Measurements from ENCODE around the gene NPBWR2.
"Not testable (repeated sequence)": the region's sequence is repeated elsewhere in the genome, so short reads cannot be mapped to it uniquely, and the experiment has no call there.

The NPBWR2 gene

GRCh38 chr20:64096535-64096934 lies 10.8 kb downstream of the NPBWR2 start:
- H3K9me3 Mint-ChIP-seq, result peaks cover 3% of the 10 kb centered on the region
- peaks cover 3% of the 10 kb centered on the region for H3K4me1 Mint-ChIP-seq
- DNase-seq, result no peak
- H3K27me3 Mint-ChIP-seq, result peaks cover 19% of the 10 kb centered on the region
- CTCF ChIA-PET, result no interaction called here
- no peak overlapping the region for H3K27ac Mint-ChIP-seq
- H3K4me3 Mint-ChIP-seq, result no peak overlapping the region
- no peaks in the 10 kb centered on the region for H3K36me3 Mint-ChIP-seq

GRCh38 chr20:64095927-64096326 lies 11.4 kb downstream of the NPBWR2 start:
- no peak for DNase-seq
- peaks cover 3% of the 10 kb centered on the region for H3K9me3 Mint-ChIP-seq
- no peaks in the 10 kb centered on the region for H3K4me1 Mint-ChIP-seq
- H3K27me3 Mint-ChIP-seq, result peaks cover 13% of the 10 kb centered on the region
- CTCF ChIA-PET, result no interaction called here
- no peaks in the 10 kb centered on the region for H3K36me3 Mint-ChIP-seq
- H3K27ac Mint-ChIP-seq, result no peak overlapping the region
- no peak overlapping the region for H3K4me3 Mint-ChIP-seq

- no peak overlapping the region for H3K4me3 Mint-ChIP-seq
- DNase-seq, result no peak
- no peaks in the 10 kb centered on the region for H3K36me3 Mint-ChIP-seq
- H3K9me3 Mint-ChIP-seq, result peaks cover 3% of the 10 kb centered on the region
- H3K27me3 Mint-ChIP-seq, result peaks cover 8% of the 10 kb centered on the region
- H3K4me1 Mint-ChIP-seq, result no peaks in the 10 kb centered on the region
- CTCF ChIA-PET, result no interaction called here
- H3K27ac Mint-ChIP-seq, result no peak overlapping the region
Measured at GRCh38 chr20:64095455-64095854, 11.9 kb downstream of the NPBWR2 start.

GRCh38 chr20:64093013-64093503 lies 14.3 kb downstream of the NPBWR2 start:
- no peak overlapping the region for H3K27ac Mint-ChIP-seq
- H3K4me1 Mint-ChIP-seq, result no peaks in the 10 kb centered on the region
- DNase-seq, result no peak
- CTCF ChIA-PET, result no interaction called here
- H3K27me3 Mint-ChIP-seq, result peaks cover 17% of the 10 kb centered on the region
- H3K9me3 Mint-ChIP-seq, result peaks cover 6% of the 10 kb centered on the region
- no peaks in the 10 kb centered on the region for H3K36me3 Mint-ChIP-seq
- H3K4me3 Mint-ChIP-seq, result no peak overlapping the region

- H3K27me3 Mint-ChIP-seq, result peaks cover 21% of the 10 kb centered on the region
- H3K27ac Mint-ChIP-seq, result no peak overlapping the region
- no peak overlapping the region for H3K4me3 Mint-ChIP-seq
- no peaks in the 10 kb centered on the region for H3K36me3 Mint-ChIP-seq
- peaks cover 11% of the 10 kb centered on the region for H3K9me3 Mint-ChIP-seq
- DNase-seq, result no peak
- CTCF ChIA-PET, result interaction anchor here (0.8 kb wide), 1 partner anchor 54 kb away, joined by 3 read pairs; no protein-coding TSS in a partner anchor
- H3K4me1 Mint-ChIP-seq, result no peaks in the 10 kb centered on the region
Measured at GRCh38 chr20:64092258-64093012, 14.9 kb downstream of the NPBWR2 start.

GRCh38 chr20:64091770-64092169 lies 15.6 kb downstream of the NPBWR2 start:
- no peak overlapping the region for H3K4me3 Mint-ChIP-seq
- H3K27me3 Mint-ChIP-seq, result peaks cover 23% of the 10 kb centered on the region
- no peak for DNase-seq
- H3K4me1 Mint-ChIP-seq, result no peaks in the 10 kb centered on the region
- H3K9me3 Mint-ChIP-seq, result peaks cover 11% of the 10 kb centered on the region
- CTCF ChIA-PET, result interaction anchor here (0.8 kb wide), 1 partner anchor 53 kb away, joined by 3 read pairs; no protein-coding TSS in a partner anchor
- no peaks in the 10 kb centered on the region for H3K36me3 Mint-ChIP-seq
- H3K27ac Mint-ChIP-seq, result peak overlapping the region; percentile 13

GRCh38 chr20:64091340-64091739 lies 16.0 kb downstream of the NPBWR2 start:
- peaks cover 27% of the 10 kb centered on the region for H3K27me3 Mint-ChIP-seq
- CTCF ChIA-PET, result no interaction called here
- peak overlapping the region; percentile 13 for H3K27ac Mint-ChIP-seq
- no peaks in the 10 kb centered on the region for H3K36me3 Mint-ChIP-seq
- H3K9me3 Mint-ChIP-seq, result peaks cover 12% of the 10 kb centered on the region
- H3K4me1 Mint-ChIP-seq, result no peaks in the 10 kb centered on the region
- DNase-seq, result no peak
- H3K4me3 Mint-ChIP-seq, result no peak overlapping the region

- CTCF ChIA-PET, result interaction anchor here (1.3 kb wide), 1 partner anchor 30 kb away, joined by 3 read pairs; no protein-coding TSS in a partner anchor
- Mint-ChIP-seq H3K9me3 (peaks cover 12% of the 10 kb centered on the region), H3K4me1 (peaks cover 2% of the 10 kb centered on the region), H3K4me3 (no peak overlapping the region), H3K36me3 (no peaks in the 10 kb centered on the region), H3K27me3 (peaks cover 39% of the 10 kb centered on the region), H3K27ac (no peak overlapping the region)
- DNase-seq, result no peak
Measured at GRCh38 chr20:64090165-64090564, 17.2 kb downstream of the NPBWR2 start.

GRCh38 chr20:64088586-64088985 lies 18.8 kb downstream of the NPBWR2 start:
- Mint-ChIP-seq H3K27me3 (peaks cover 51% of the 10 kb centered on the region), H3K9me3 (peaks cover 12% of the 10 kb centered on the region)
- H3K4me3 Mint-ChIP-seq, H3K36me3 Mint-ChIP-seq, H3K4me1 Mint-ChIP-seq, CTCF ChIA-PET, H3K27ac Mint-ChIP-seq, DNase-seq: not testable (repeated sequence)

- CTCF ChIA-PET, result not testable (repeated sequence)
Measured at GRCh38 chr20:64087226-64087825, 20.0 kb downstream of the NPBWR2 start.

GRCh38 chr20:64086801-64087200 lies 20.6 kb downstream of the NPBWR2 start:
- Mint-ChIP-seq H3K9me3 (peaks cover 12% of the 10 kb centered on the region), H3K4me1 (peaks cover 23% of the 10 kb centered on the region), H3K36me3 (peaks cover 1% of the 10 kb centered on the region), H3K27me3 (peaks cover 67% of the 10 kb centered on the region), H3K27ac (no peak overlapping the region), H3K4me3 (no peak overlapping the region)
- CTCF ChIA-PET, result no interaction called here
- DNase-seq, result no peak

More at GRCh38 chr20:64087226-64087825, 20.0 kb downstream of the NPBWR2 start:
- not testable (repeated sequence) for H3K4me3 Mint-ChIP-seq, H3K27ac Mint-ChIP-seq, H3K36me3 Mint-ChIP-seq, DNase-seq
- Mint-ChIP-seq H3K27me3 (peaks cover 62% of the 10 kb centered on the region), H3K4me1 (peaks cover 18% of the 10 kb centered on the region), H3K9me3 (peaks cover 12% of the 10 kb centered on the region)

GRCh38 chr20:64084685-64085152 lies 22.6 kb downstream of the NPBWR2 start:
- peaks cover 83% of the 10 kb centered on the region for H3K27me3 Mint-ChIP-seq
- CTCF ChIA-PET, result interaction anchor here (1.7 to 5.7 kb wide), 3 partner anchors 16 to 35 kb away, joined by 6 to 75 read pairs (median 7); no protein-coding TSS in a partner anchor
- no peak overlapping the region for H3K27ac Mint-ChIP-seq
- H3K4me1 Mint-ChIP-seq, result peaks cover 35% of the 10 kb centered on the region
- H3K4me3 Mint-ChIP-seq, result peak overlapping the region; percentile 76
- H3K36me3 Mint-ChIP-seq, result peaks cover 1% of the 10 kb centered on the region
- DNase-seq, result no peak
- peaks cover 12% of the 10 kb centered on the region for H3K9me3 Mint-ChIP-seq

GRCh38 chr20:64083804-64084684 lies 23.3 kb downstream of the NPBWR2 start, which contains the start of gene LKAAEAR1:
LKAAEAR1 (minus strand) TSS chr20:64084398; CDS start chr20:64084219, 179 bp downstream.
- DNase-seq, result no peak
- peaks cover 35% of the 10 kb centered on the region for H3K4me1 Mint-ChIP-seq
- CTCF ChIA-PET, result interaction anchor here (0.7 to 5.7 kb wide), 6 partner anchors 15 to 334 kb away, joined by 3 to 75 read pairs (median 4); no protein-coding TSS in a partner anchor
- H3K36me3 Mint-ChIP-seq, result peaks cover 3% of the 10 kb centered on the region
- peak within 1 kb of the TSS; percentile 76 for H3K4me3 Mint-ChIP-seq
- H3K27ac Mint-ChIP-seq, result peak within 1 kb of the TSS; percentile 37
- H3K9me3 Mint-ChIP-seq, result peaks cover 12% of the 10 kb centered on the region
- peaks cover 76% of the 10 kb centered on the region for H3K27me3 Mint-ChIP-seq

Data from activated naive CD4-positive, alpha-beta T cell treated with anti-CD3 and anti-CD28 coated beads, Interleukin-2, amount 10 ng/mL, durations not matched to agents 7 days and 5 days (primary cell).